Measurements from ENCODE around the gene EDNRA.

Gene EDNRA

GRCh38 chr4:147578051-147578476, 97.2 kb downstream of the EDNRA start:
- H3K9ac ChIP-seq (ENCODE audit: low read length): no peak overlapping the region
- H3K4me3 ChIP-seq (ENCODE audit: low read length): no peak overlapping the region
- no peaks in the 10 kb centered on the region for H3K4me1 ChIP-seq (ENCODE audit: control insufficient read depth, insufficient read depth, low read length)
- DNase-seq (ENCODE audit: low read depth): peak; percentile 96
- H3K27me3 ChIP-seq (replicated peaks; ENCODE audit: control insufficient read depth, insufficient read depth, low read length): no peaks in the 10 kb centered on the region
- H3K9me3 ChIP-seq (ENCODE audit: control insufficient read depth, low read length): no peaks in the 10 kb centered on the region
- H3K36me3 ChIP-seq (ENCODE audit: control insufficient read depth, insufficient read depth, low read length, severe bottlenecking): no peaks in the 10 kb centered on the region

GRCh38 chr4:147578593-147578992, 97.7 kb downstream of the EDNRA start:
- H3K4me3 ChIP-seq (ENCODE audit: low read length): no peak overlapping the region
- DNase-seq (ENCODE audit: low read depth): no peak
- no peaks in the 10 kb centered on the region for H3K4me1 ChIP-seq (ENCODE audit: control insufficient read depth, insufficient read depth, low read length)
- no peaks in the 10 kb centered on the region for H3K36me3 ChIP-seq (ENCODE audit: control insufficient read depth, insufficient read depth, low read length, severe bottlenecking)
- no peak overlapping the region for H3K9ac ChIP-seq (ENCODE audit: low read length)
- H3K27me3 ChIP-seq (replicated peaks; ENCODE audit: control insufficient read depth, insufficient read depth, low read length): no peaks in the 10 kb centered on the region
- H3K9me3 ChIP-seq (ENCODE audit: control insufficient read depth, low read length): no peaks in the 10 kb centered on the region

- DNase-seq (ENCODE audit: low read depth): no peak
- Histone ChIP-seq H3K9me3 (ENCODE audit: control insufficient read depth, low read length) (peaks cover 3% of the 10 kb centered on the region), H3K27me3 (replicated peaks; ENCODE audit: control insufficient read depth, insufficient read depth, low read length) (no peaks in the 10 kb centered on the region), H3K4me3 (ENCODE audit: low read length) (no peak overlapping the region), H3K4me1 (ENCODE audit: control insufficient read depth, insufficient read depth, low read length) (no peaks in the 10 kb centered on the region), H3K9ac (ENCODE audit: low read length) (no peak overlapping the region), H3K36me3 (ENCODE audit: control insufficient read depth, insufficient read depth, low read length, severe bottlenecking) (no peaks in the 10 kb centered on the region)
Observed at GRCh38 chr4:147580396-147580795, 99.5 kb downstream of the EDNRA start.

- no peak overlapping the region for H3K4me3 ChIP-seq (ENCODE audit: low read length)
Observed at GRCh38 chr4:147581606-147582350, 100.9 kb downstream of the EDNRA start.

GRCh38 chr4:147582386-147583060, 101.6 kb downstream of the EDNRA start:
- Histone ChIP-seq H3K27me3 (replicated peaks; ENCODE audit: control insufficient read depth, insufficient read depth, low read length) (no peaks in the 10 kb centered on the region), H3K9ac (ENCODE audit: low read length) (no peak overlapping the region), H3K36me3 (ENCODE audit: control insufficient read depth, insufficient read depth, low read length, severe bottlenecking) (no peaks in the 10 kb centered on the region), H3K4me1 (ENCODE audit: control insufficient read depth, insufficient read depth, low read length) (no peaks in the 10 kb centered on the region), H3K4me3 (ENCODE audit: low read length) (no peak overlapping the region), H3K9me3 (ENCODE audit: control insufficient read depth, low read length) (peaks cover 3% of the 10 kb centered on the region)
- DNase-seq (ENCODE audit: low read depth): no peak

More at GRCh38 chr4:147581606-147582350, 100.9 kb downstream of the EDNRA start:
- Histone ChIP-seq H3K9me3 (ENCODE audit: control insufficient read depth, low read length) (peaks cover 3% of the 10 kb centered on the region), H3K27me3 (replicated peaks; ENCODE audit: control insufficient read depth, insufficient read depth, low read length) (no peaks in the 10 kb centered on the region), H3K4me1 (ENCODE audit: control insufficient read depth, insufficient read depth, low read length) (no peaks in the 10 kb centered on the region), H3K9ac (ENCODE audit: low read length) (no peak overlapping the region), H3K36me3 (ENCODE audit: control insufficient read depth, insufficient read depth, low read length, severe bottlenecking) (no peaks in the 10 kb centered on the region)
- peak; percentile 56 for DNase-seq (ENCODE audit: low read depth)

GRCh38 chr4:147583876-147584275, 103.0 kb downstream of the EDNRA start:
- H3K9me3 ChIP-seq (ENCODE audit: control insufficient read depth, low read length): peaks cover 3% of the 10 kb centered on the region
- H3K9ac ChIP-seq (ENCODE audit: low read length): no peak overlapping the region
- no peaks in the 10 kb centered on the region for H3K4me1 ChIP-seq (ENCODE audit: control insufficient read depth, insufficient read depth, low read length)
- no peaks in the 10 kb centered on the region for H3K27me3 ChIP-seq (replicated peaks; ENCODE audit: control insufficient read depth, insufficient read depth, low read length)
- H3K4me3 ChIP-seq (ENCODE audit: low read length): no peak overlapping the region
- DNase-seq (ENCODE audit: low read depth): no peak
- H3K36me3 ChIP-seq (ENCODE audit: control insufficient read depth, insufficient read depth, low read length, severe bottlenecking): no peaks in the 10 kb centered on the region

GRCh38 chr4:147586032-147586431, 105.1 kb downstream of the EDNRA start:
- peaks cover 3% of the 10 kb centered on the region for H3K9me3 ChIP-seq (ENCODE audit: control insufficient read depth, low read length)
- no peak overlapping the region for H3K4me3 ChIP-seq (ENCODE audit: low read length)
- no peaks in the 10 kb centered on the region for H3K27me3 ChIP-seq (replicated peaks; ENCODE audit: control insufficient read depth, insufficient read depth, low read length)
- DNase-seq (ENCODE audit: low read depth): no peak
- peaks cover 11% of the 10 kb centered on the region for H3K4me1 ChIP-seq (ENCODE audit: control insufficient read depth, insufficient read depth, low read length)
- no peak overlapping the region for H3K9ac ChIP-seq (ENCODE audit: low read length)
- H3K36me3 ChIP-seq (ENCODE audit: control insufficient read depth, insufficient read depth, low read length, severe bottlenecking): no peaks in the 10 kb centered on the region

GRCh38 chr4:147586637-147587036, 105.7 kb downstream of the EDNRA start:
- H3K4me1 ChIP-seq (ENCODE audit: control insufficient read depth, insufficient read depth, low read length): peaks cover 11% of the 10 kb centered on the region
- H3K4me3 ChIP-seq (ENCODE audit: low read length): no peak overlapping the region
- H3K36me3 ChIP-seq (ENCODE audit: control insufficient read depth, insufficient read depth, low read length, severe bottlenecking): no peaks in the 10 kb centered on the region
- no peak for DNase-seq (ENCODE audit: low read depth)
- H3K9ac ChIP-seq (ENCODE audit: low read length): no peak overlapping the region
- peaks cover 3% of the 10 kb centered on the region for H3K9me3 ChIP-seq (ENCODE audit: control insufficient read depth, low read length)
- no peaks in the 10 kb centered on the region for H3K27me3 ChIP-seq (replicated peaks; ENCODE audit: control insufficient read depth, insufficient read depth, low read length)

GRCh38 chr4:147587041-147587440, 106.1 kb downstream of the EDNRA start:
- H3K9ac ChIP-seq (ENCODE audit: low read length): no peak overlapping the region
- DNase-seq (ENCODE audit: low read depth): no peak
- peaks cover 3% of the 10 kb centered on the region for H3K9me3 ChIP-seq (ENCODE audit: control insufficient read depth, low read length)
- peaks cover 11% of the 10 kb centered on the region for H3K4me1 ChIP-seq (ENCODE audit: control insufficient read depth, insufficient read depth, low read length)
- no peaks in the 10 kb centered on the region for H3K27me3 ChIP-seq (replicated peaks; ENCODE audit: control insufficient read depth, insufficient read depth, low read length)
- H3K4me3 ChIP-seq (ENCODE audit: low read length): no peak overlapping the region
- no peaks in the 10 kb centered on the region for H3K36me3 ChIP-seq (ENCODE audit: control insufficient read depth, insufficient read depth, low read length, severe bottlenecking)

GRCh38 chr4:147589586-147589985, 108.7 kb downstream of the EDNRA start:
- DNase-seq (ENCODE audit: low read depth): peak; percentile 66
- Histone ChIP-seq H3K9ac (ENCODE audit: low read length) (no peak overlapping the region), H3K4me3 (ENCODE audit: low read length) (no peak overlapping the region), H3K9me3 (ENCODE audit: control insufficient read depth, low read length) (peaks cover 2% of the 10 kb centered on the region), H3K4me1 (ENCODE audit: control insufficient read depth, insufficient read depth, low read length) (peaks cover 11% of the 10 kb centered on the region), H3K27me3 (replicated peaks; ENCODE audit: control insufficient read depth, insufficient read depth, low read length) (no peaks in the 10 kb centered on the region), H3K36me3 (ENCODE audit: control insufficient read depth, insufficient read depth, low read length, severe bottlenecking) (no peaks in the 10 kb centered on the region)

- H3K4me3 ChIP-seq (ENCODE audit: low read length): no peak overlapping the region
- no peak overlapping the region for H3K9ac ChIP-seq (ENCODE audit: low read length)
- H3K27me3 ChIP-seq (replicated peaks; ENCODE audit: control insufficient read depth, insufficient read depth, low read length): no peaks in the 10 kb centered on the region
- H3K36me3 ChIP-seq (ENCODE audit: control insufficient read depth, insufficient read depth, low read length, severe bottlenecking): no peaks in the 10 kb centered on the region
- DNase-seq (ENCODE audit: low read depth): peak; percentile 89
- H3K4me1 ChIP-seq (ENCODE audit: control insufficient read depth, insufficient read depth, low read length): peaks cover 11% of the 10 kb centered on the region
- no peaks in the 10 kb centered on the region for H3K9me3 ChIP-seq (ENCODE audit: control insufficient read depth, low read length)
Observed at GRCh38 chr4:147590249-147590920, 109.5 kb downstream of the EDNRA start.
